Loucy (cell line): Measurements from ENCODE around the gene AKAP9.

Source experiments
- CTCF ChIP-seq: fragments of 200-600 bp; sonication (generic); conservative IDR thresholded peaks from 2 replicates; pipeline ENCODE4 v1.5.1; 2014; ENCODE audit warnings: mild to moderate bottlenecking, antibody characterized with exemption, low read length
- EZH2phosphoT487 ChIP-seq: fragments of 200-600 bp; IDR thresholded peaks from 2 replicates; pipeline ENCODE4 v1.6.1; 2018; ENCODE audit warnings: antibody characterized with exemption, mild to moderate bottlenecking, moderate library complexity, borderline replicate concordance

- TF ChIP-seq CTCF (no peak), EZH2phosphoT487 (no peak)
Observed at GRCh38 chr7:91979590-91979989, 38.9 kb downstream of the AKAP9 start.
